ENCODE measurements around the gene PPM1H.
"Not testable (repeated sequence)": the region's sequence is repeated elsewhere in the genome, so short reads cannot be mapped to it uniquely, and the experiment has no call there.

The PPM1H gene, protein sequence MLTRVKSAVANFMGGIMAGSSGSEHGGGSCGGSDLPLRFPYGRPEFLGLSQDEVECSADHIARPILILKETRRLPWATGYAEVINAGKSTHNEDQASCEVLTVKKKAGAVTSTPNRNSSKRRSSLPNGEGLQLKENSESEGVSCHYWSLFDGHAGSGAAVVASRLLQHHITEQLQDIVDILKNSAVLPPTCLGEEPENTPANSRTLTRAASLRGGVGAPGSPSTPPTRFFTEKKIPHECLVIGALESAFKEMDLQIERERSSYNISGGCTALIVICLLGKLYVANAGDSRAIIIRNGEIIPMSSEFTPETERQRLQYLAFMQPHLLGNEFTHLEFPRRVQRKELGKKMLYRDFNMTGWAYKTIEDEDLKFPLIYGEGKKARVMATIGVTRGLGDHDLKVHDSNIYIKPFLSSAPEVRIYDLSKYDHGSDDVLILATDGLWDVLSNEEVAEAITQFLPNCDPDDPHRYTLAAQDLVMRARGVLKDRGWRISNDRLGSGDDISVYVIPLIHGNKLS

DNA sequence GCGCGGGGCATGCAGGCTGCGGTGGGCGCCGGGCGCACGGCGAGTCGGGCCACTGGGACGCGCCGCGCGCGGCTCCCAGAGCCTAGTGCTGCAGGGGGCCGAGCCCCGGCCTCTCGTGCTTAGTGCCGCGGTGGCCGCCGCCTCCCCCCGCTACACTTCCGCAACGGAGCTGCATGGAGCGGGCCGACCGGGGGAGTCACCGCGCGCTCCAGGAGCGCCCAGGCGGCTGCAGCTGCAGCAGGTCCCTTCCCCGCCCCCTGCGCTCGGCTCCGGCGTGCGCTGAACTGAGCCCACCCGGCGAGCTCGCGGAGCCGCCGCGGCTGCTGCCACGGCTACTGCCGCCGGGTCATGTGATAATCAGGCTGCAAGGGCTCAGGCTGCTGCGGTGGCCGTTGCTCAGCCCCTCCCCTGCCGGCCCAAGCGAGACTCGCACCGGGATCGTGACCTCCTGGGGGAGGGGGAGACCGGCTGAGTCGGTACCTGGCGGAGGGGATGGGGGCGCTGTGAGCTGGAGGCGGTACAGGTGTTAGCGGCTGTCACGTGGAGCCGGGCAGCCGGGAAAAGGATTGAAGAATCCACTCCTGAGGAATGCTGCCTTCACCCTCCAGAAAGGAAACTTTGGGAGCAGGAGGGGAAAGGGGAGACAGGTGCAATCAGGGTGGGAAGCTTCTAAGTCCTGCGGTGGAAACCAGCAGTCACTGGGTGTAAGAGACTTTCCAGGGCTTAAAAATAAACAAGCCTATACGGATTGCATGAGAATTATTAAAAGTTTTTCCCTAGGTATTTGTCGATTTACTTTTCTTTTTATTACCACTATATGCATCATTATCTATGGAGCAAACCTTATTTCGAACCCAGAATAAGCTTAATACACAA is at the start of gene PPM1H:
Gene PPM1H (minus strand): TSS at position 352 of the 876 bp plus-strand sequence. CDS start 414 bp downstream, outside the sequence.
- no peaks in the 10 kb centered on the region for H3K9me3 ChIP-seq (ENCODE audit: control insufficient read depth, insufficient read depth, low read length)
- H3K9ac ChIP-seq (ENCODE audit: low read depth, low read length), result peak within 1 kb of the TSS; percentile 58
- no peaks in the 10 kb centered on the region for H3K36me3 ChIP-seq (ENCODE audit: insufficient read depth, low read length)
- peaks cover 17% of the 10 kb centered on the region for H3K4me1 ChIP-seq (ENCODE audit: insufficient read depth, low read length)

DNA sequence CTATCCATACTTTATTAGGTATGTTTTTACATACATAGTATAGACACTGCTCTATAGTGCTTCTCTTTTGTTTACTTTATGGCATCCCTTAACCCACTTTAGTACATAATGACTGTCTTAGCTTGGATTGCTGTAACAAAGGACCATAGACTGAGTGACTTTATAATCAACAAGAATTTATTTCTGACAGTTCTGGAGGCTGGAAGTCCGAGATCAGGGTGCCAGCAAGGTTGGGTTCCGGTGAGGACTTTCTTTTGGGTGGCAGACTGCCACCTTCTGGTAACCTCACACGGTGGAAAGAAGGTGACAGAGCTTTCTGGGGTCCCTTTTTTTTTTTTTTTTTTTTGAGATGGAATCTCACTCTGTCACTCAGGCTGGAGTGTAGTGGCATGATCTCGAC is 48.6 kb upstream of the PPM1H start:
- no peaks in the 10 kb centered on the region for H3K4me1 ChIP-seq (ENCODE audit: insufficient read depth, low read length)
- no peak overlapping the region for H3K9ac ChIP-seq (ENCODE audit: low read depth, low read length)
- no peaks in the 10 kb centered on the region for H3K9me3 ChIP-seq (ENCODE audit: control insufficient read depth, insufficient read depth, low read length)
- H3K36me3 ChIP-seq (ENCODE audit: insufficient read depth, low read length), result no peaks in the 10 kb centered on the region

DNA sequence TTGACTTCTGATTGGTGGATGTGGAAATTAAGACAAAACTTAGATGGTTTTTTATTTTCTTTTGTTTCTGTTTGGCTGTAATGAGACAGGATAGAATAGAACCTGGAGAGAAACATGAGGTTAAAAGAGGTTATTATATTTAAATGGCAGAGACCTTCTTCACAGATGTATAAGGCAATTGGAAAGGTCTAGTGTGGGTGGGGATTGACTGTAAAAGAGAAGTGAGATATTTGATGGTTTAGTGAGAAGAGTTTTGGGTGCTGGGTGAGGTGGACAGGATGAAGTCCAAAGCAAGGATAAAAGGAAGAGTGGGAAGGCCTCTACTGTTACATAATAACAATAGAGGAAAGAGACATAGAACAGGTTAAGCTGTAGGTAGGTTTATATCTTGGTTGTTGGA is 43.8 kb upstream of the PPM1H start:
- no peaks in the 10 kb centered on the region for H3K4me1 ChIP-seq (ENCODE audit: insufficient read depth, low read length)
- no peak overlapping the region for H3K9ac ChIP-seq (ENCODE audit: low read depth, low read length)
- no peaks in the 10 kb centered on the region for H3K36me3 ChIP-seq (ENCODE audit: insufficient read depth, low read length)
- H3K9me3 ChIP-seq (ENCODE audit: control insufficient read depth, insufficient read depth, low read length), result no peaks in the 10 kb centered on the region

DNA sequence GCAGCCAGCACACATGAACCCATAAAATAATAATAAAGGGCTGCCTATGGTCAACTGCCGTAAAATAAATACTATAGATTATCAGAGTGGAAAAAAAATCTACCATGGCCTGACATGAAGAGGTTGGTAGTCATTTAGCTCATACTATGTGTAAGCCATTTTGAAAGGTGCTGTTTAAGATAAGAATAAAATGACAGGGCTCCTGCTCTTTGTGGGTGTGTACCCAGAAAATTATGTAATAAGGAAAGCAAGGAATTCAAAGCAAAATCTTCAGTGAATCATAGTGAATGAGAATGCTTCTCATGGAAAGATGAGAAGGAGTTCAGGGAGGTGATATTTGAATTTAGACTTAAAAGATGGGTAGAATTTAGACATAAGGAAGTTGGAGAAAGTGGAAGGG is 42.9 kb upstream of the PPM1H start:
- Histone ChIP-seq H3K9ac (ENCODE audit: low read depth, low read length) (no peak overlapping the region), H3K4me1 (ENCODE audit: insufficient read depth, low read length) (no peaks in the 10 kb centered on the region), H3K9me3 (ENCODE audit: control insufficient read depth, insufficient read depth, low read length) (no peaks in the 10 kb centered on the region)

DNA sequence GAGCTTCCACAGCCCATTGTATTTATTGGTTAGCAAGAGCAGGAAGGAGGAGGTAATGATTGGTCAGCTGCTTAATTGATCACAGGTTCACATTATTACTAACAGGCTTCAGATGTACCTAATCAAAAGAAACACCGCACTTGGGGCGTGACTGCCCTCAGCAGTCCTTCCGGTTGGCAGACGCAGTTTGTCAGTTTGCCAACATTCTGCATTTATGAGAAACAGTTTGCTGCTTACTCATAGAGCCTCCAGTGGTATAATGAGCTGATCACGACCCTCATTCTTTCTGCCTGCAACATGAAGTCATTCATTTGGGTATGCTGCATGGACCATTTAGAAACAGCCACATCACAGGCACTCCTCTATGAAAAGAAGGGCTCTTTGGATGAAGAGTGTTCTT is 42.5 kb upstream of the PPM1H start:
- no peaks in the 10 kb centered on the region for H3K9me3 ChIP-seq (ENCODE audit: control insufficient read depth, insufficient read depth, low read length)
- no peaks in the 10 kb centered on the region for H3K4me1 ChIP-seq (ENCODE audit: insufficient read depth, low read length)
- no peaks in the 10 kb centered on the region for H3K36me3 ChIP-seq (ENCODE audit: insufficient read depth, low read length)
- no peak overlapping the region for H3K9ac ChIP-seq (ENCODE audit: low read depth, low read length)

More for the DNA sequence above, 42.9 kb upstream of the PPM1H start:
- H3K36me3 ChIP-seq (ENCODE audit: insufficient read depth, low read length), result no peaks in the 10 kb centered on the region

DNA sequence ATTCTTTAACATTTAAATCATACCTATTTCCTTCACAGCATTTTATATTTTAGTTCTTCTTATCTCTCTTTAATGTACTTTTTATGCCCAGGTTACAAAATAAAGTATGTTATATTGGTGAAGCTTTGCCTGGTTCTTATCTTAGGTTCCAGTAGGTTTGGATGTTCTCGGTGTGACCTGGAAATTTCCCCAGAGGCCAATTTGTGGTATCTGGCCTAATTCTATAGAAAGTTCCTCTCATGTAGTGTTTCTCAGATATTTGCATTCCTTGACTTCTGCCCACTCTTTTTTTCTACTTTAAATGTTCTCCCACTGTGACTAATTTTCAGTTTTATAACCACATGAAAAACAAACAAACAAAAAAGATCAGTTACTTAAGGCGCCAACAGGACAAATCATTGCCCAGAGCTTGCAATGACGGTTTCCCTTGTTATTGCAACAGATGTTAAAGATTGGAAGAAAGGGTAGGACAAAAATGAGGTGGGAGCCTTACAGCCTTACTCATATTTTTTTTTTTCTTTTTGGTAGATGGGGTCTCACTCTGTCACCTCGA is 41.2 kb upstream of the PPM1H start:
- no peaks in the 10 kb centered on the region for H3K4me1 ChIP-seq (ENCODE audit: insufficient read depth, low read length)
- H3K9ac ChIP-seq (ENCODE audit: low read depth, low read length), result no peak overlapping the region
- H3K9me3 ChIP-seq (ENCODE audit: control insufficient read depth, insufficient read depth, low read length), result no peaks in the 10 kb centered on the region
- no peaks in the 10 kb centered on the region for H3K36me3 ChIP-seq (ENCODE audit: insufficient read depth, low read length)

DNA sequence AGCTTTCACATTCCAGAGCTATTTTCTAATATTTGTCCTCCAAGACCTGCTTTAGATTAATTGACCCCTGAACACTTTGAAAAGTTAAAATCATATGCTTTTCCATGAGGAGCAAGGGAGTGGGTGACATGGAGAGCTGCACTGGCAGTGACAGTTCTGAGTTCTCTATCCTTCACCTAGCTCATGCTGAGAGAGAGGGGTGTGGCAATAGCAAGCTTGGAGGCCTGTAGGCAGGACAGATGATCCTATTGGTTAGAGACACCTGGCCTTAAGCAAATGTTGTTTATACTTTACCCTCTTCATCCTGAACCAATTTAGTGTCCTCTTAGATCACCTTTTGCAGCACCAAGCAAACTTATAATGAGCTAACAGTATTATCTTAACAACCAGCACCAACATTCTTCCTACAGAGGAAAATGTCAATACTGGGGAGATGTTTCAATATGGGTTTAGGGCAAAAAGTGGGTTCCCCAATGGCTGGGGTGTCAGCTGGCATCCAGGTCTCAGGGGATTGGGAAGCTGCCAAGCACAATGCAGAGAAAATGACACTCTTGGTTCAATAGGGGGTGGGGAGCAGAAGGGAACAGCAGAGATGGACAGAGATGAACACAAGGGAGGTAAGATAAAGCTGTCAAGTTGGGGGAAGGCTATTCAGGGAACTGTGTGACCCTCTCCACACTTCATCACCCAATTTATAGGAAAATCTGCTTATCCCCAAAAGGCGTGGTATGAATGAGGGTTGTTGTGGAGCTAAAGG is 37.0 kb upstream of the PPM1H start:
- no peaks in the 10 kb centered on the region for H3K36me3 ChIP-seq (ENCODE audit: insufficient read depth, low read length)
- H3K4me1 ChIP-seq (ENCODE audit: insufficient read depth, low read length), result no peaks in the 10 kb centered on the region
- H3K9ac ChIP-seq (ENCODE audit: low read depth, low read length), result no peak overlapping the region
- H3K9me3 ChIP-seq (ENCODE audit: control insufficient read depth, insufficient read depth, low read length), result no peaks in the 10 kb centered on the region

DNA sequence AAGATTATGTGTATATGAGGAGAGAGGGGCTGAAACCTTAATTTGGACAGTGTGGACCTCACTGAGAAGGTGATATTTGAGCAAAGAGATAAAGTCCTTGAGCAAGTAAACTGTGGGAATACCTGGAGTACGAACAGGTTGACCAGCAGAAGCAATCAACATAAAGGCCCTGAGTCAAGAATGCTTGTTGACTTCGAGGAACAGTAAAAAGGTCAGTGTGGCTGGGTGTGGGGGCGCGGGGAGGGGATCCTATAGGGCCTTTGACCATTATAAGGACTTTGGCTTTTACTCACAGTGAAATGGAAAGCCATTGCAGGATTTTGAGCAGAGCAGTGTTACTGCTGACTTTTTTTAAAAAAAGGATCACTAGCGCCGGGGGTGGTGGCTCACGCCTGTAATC is 34.7 kb upstream of the PPM1H start:
- H3K9me3 ChIP-seq (ENCODE audit: control insufficient read depth, insufficient read depth, low read length), result no peaks in the 10 kb centered on the region
- no peaks in the 10 kb centered on the region for H3K36me3 ChIP-seq (ENCODE audit: insufficient read depth, low read length)
- no peaks in the 10 kb centered on the region for H3K4me1 ChIP-seq (ENCODE audit: insufficient read depth, low read length)
- no peak overlapping the region for H3K9ac ChIP-seq (ENCODE audit: low read depth, low read length)

DNA sequence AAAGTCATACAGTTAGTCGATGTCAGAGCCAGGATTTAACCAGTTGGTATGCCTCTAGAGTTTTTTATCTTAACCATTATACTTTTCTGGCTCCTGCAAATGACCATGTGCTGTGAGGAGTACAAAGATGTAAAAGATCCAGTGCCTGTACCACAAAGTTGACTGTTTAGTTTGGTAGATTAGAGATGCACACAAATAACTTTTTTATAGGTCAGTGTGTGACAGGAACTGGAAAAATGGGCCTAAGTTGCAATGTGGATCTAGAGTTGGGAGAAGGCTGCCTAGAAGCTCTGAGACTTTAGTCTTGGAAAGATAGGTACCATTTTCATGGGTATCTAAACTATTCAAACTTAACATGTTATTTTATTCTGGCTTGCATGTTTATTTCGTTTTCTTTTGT is 32.8 kb upstream of the PPM1H start:
- H3K4me1 ChIP-seq (ENCODE audit: insufficient read depth, low read length), result no peaks in the 10 kb centered on the region
- H3K36me3 ChIP-seq (ENCODE audit: insufficient read depth, low read length), result no peaks in the 10 kb centered on the region
- H3K9ac ChIP-seq (ENCODE audit: low read depth, low read length), result no peak overlapping the region
- no peaks in the 10 kb centered on the region for H3K9me3 ChIP-seq (ENCODE audit: control insufficient read depth, insufficient read depth, low read length)

DNA sequence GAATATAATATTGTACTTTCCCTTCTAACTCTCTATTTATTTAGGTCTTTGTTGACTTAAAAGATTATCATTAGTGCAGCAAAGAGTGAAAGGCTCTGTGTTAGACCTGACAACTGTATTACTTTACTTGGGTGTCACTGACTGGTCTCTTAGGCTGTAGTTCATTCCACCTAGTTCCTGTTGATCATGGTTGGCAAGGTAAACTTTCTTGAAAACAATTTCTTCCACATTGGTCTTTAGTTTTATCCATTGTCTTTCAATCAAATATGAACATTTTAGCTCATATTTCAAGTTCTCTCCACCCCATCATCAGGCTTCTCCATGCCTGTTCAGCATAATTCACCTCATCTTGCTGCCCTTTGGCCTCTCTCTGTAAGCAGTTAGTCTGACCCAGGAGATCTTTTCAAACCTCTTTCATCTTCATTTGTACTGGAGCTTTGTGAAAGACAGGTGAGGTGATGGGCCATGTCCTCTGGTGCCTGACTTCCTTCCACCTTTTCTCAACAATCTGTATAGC is 32.1 kb upstream of the PPM1H start:
- no peaks in the 10 kb centered on the region for H3K36me3 ChIP-seq (ENCODE audit: insufficient read depth, low read length)
- no peak overlapping the region for H3K9ac ChIP-seq (ENCODE audit: low read depth, low read length)
- H3K9me3 ChIP-seq (ENCODE audit: control insufficient read depth, insufficient read depth, low read length), result no peaks in the 10 kb centered on the region
- no peaks in the 10 kb centered on the region for H3K4me1 ChIP-seq (ENCODE audit: insufficient read depth, low read length)

DNA sequence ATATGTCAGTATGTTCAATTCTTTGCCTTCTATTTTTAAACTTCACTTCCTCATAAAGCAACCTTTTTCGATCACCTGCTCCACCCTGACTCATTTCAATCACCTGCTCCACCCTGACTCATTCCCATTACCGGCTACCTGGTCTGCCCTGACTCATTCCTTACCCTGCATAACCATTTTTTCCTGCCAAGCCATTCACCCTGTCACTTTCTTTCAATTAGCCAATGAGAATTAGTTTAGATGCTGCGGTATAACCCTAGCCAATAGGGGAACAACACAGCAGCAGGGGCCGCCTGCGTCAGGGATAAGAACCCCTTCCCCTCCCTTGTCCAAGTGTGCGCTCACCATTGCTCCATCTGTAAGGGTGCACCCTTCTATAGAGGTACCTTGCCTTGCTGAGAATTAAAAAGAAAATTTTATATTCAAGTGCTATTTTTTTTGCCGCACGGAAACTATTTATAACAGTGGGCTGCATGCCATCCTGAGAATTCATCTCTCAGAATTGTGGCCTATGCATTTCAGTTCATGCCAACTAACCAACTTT is 31.6 kb upstream of the PPM1H start:
- H3K9ac ChIP-seq (ENCODE audit: low read depth, low read length); H3K9me3 ChIP-seq (ENCODE audit: control insufficient read depth, insufficient read depth, low read length); H3K4me1 ChIP-seq (ENCODE audit: insufficient read depth, low read length); H3K36me3 ChIP-seq (ENCODE audit: insufficient read depth, low read length): not testable (repeated sequence)

DNA sequence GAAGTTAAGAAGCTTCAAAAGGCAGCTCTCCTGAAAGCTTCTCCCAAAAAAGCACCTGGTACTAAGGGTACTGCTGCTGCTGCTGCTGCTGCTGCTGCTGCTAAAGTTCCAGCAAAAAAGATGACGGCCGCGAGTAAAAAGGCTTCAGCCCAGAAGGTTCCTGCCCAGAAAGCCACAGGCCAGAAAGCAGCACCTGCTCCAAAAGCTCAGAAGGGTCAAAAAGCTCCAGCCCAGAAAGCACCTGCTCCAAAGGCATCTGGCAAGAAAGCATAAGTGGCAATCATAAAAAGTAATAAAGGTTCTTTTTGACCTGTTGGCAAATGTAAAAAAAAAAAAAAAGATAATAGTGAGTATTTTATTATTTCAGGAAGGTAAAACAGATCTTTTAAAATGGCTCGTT is 30.8 kb upstream of the PPM1H start:
- not testable (repeated sequence) for H3K9me3 ChIP-seq (ENCODE audit: control insufficient read depth, insufficient read depth, low read length); H3K4me1 ChIP-seq (ENCODE audit: insufficient read depth, low read length); H3K36me3 ChIP-seq (ENCODE audit: insufficient read depth, low read length); H3K9ac ChIP-seq (ENCODE audit: low read depth, low read length)

DNA sequence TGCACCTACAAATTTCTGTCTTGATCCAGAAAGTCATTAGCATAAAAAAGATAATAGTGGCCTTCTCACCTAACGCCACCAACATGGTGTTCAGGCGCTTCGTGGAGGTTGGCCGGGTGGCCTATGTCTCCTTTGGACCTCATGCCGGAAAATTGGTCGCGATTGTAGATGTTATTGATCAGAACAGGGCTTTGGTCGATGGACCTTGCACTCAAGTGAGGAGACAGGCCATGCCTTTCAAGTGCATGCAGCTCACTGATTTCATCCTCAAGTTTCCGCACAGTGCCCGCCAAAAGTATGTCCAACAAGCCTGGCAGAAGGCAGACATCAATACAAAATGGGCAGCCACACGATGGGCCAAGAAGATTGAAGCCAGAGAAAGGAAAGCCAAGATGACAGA is 30.3 kb upstream of the PPM1H start:
- H3K36me3 ChIP-seq (ENCODE audit: insufficient read depth, low read length); H3K4me1 ChIP-seq (ENCODE audit: insufficient read depth, low read length); H3K9me3 ChIP-seq (ENCODE audit: control insufficient read depth, insufficient read depth, low read length); H3K9ac ChIP-seq (ENCODE audit: low read depth, low read length): not testable (repeated sequence)
